GM21723 (cell line): Measurements from ENCODE around the gene NECTIN3.
A peak's percentile ranks its signal among the peaks of the same experiment; 100 is the strongest.

Source experiments
- ATAC-seq: cut with Tn5 transposase; IDR thresholded peaks from one replicate; pipeline ENCODE4 v1.9.1; 2021; ENCODE audit warnings: mild to moderate bottlenecking, moderate library complexity; ENCODE audit not compliant: unreplicated experiment

The NECTIN3 gene

GRCh38 chr3:111071257-111072030 is at the start of gene NECTIN3:
Gene NECTIN3 (plus strand): TSS chr3:111071816. CDS start chr3:111072018, 202 bp downstream.
- peak; percentile 77 for ATAC-seq

- no peak for ATAC-seq
Observed at GRCh38 chr3:111027868-111028267, 43.7 kb upstream of the NECTIN3 start.

- no peak for ATAC-seq
Observed at GRCh38 chr3:111031538-111031937, 40.1 kb upstream of the NECTIN3 start.

GRCh38 chr3:111032677-111033076 is 38.9 kb upstream of the NECTIN3 start:
- no peak for ATAC-seq

- no peak for ATAC-seq
Observed at GRCh38 chr3:111033470-111034050, 38.1 kb upstream of the NECTIN3 start.

- no peak for ATAC-seq
Observed at GRCh38 chr3:111035316-111035715, 36.3 kb upstream of the NECTIN3 start.

- no peak for ATAC-seq
Observed at GRCh38 chr3:111035902-111036301, 35.7 kb upstream of the NECTIN3 start.

- ATAC-seq, result no peak
Observed at GRCh38 chr3:111040959-111041358, 30.7 kb upstream of the NECTIN3 start.

- no peak for ATAC-seq
Observed at GRCh38 chr3:111045564-111045963, 26.1 kb upstream of the NECTIN3 start.

GRCh38 chr3:111047042-111047441 is 24.6 kb upstream of the NECTIN3 start:
- no peak for ATAC-seq

GRCh38 chr3:111047812-111048435 is 23.7 kb upstream of the NECTIN3 start:
- ATAC-seq, result no peak

- ATAC-seq, result no peak
Observed at GRCh38 chr3:111051354-111051753, 20.3 kb upstream of the NECTIN3 start.

- ATAC-seq, result no peak
Observed at GRCh38 chr3:111068574-111068973, 3.0 kb upstream of the NECTIN3 start.

GRCh38 chr3:111069974-111070771 is 1.4 kb upstream of the NECTIN3 start:
- no peak for ATAC-seq

GRCh38 chr3:111070772-111071256 is 802 bp upstream of the NECTIN3 start:
- ATAC-seq, result peak; percentile 20

GRCh38 chr3:111072031-111072921 is 660 bp downstream of the NECTIN3 start:
- ATAC-seq, result peak; percentile 48

GRCh38 chr3:111073218-111073617 is 1.6 kb downstream of the NECTIN3 start:
- ATAC-seq, result no peak

GRCh38 chr3:111076732-111077131 is 5.1 kb downstream of the NECTIN3 start:
- no peak for ATAC-seq

- ATAC-seq, result no peak
Observed at GRCh38 chr3:111077369-111077768, 5.8 kb downstream of the NECTIN3 start.

GRCh38 chr3:111080413-111080812 is 8.8 kb downstream of the NECTIN3 start:
- no peak for ATAC-seq
